ENCODE data around the gene ZNF287. TPM values are rescaled to one million over a fixed set of nuclear protein-coding genes. Genes with fewer than 3 reads are reported as not detected.

ZNF287 gene
- total and polyA plus RNA-seq, 9 of the 15 experiments (the other 6 are each of a cell fraction or from before 2014, with no cell fraction given) = 0.01 to 0.27 (median 0.18) TPM; not detected in 2

DNA sequence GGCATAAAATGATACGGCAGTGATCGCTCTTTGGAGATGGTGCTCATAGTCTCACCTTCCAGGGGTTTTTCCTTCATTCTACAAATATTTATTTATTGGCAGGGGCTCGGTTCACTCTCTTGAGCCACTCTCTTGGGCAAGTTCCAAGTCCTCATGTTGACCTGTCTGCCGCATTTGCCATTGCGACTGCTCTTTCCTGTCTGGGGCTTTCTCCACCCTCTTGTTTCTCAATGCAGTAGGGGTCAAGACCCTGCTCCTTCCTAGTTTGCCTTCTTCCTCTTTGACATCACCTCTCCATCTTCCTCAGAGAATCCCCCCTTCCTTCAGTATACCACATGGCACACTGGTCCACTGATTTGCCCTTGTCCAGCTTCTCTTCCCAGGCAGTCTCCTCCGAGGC, 55.1 kb downstream of the ZNF287 start:
- H3K4me3 ChIP-seq = no peak overlapping the region
- H2AFZ ChIP-seq (ENCODE audit: low read depth, low read length) = no peak overlapping the region
- 25% methylated on average over 6 of the region's 6 CpGs for WGBS (ENCODE audit: insufficient coverage, low coverage, missing lambda C conversion rate)
- H3K9me3 ChIP-seq (replicated peaks; ENCODE audit: control insufficient read depth, insufficient read depth, low read depth, low read length) = no peaks in the 10 kb centered on the region
- in situ Hi-C loops (cut with MboI) = no loop called here
- H4K20me1 ChIP-seq (replicated peaks; ENCODE audit: control insufficient read depth, insufficient read depth, low read length) = no peaks in the 10 kb centered on the region
- H3K79me2 ChIP-seq (ENCODE audit: control insufficient read depth, insufficient read depth, low read length) = no peaks in the 10 kb centered on the region
- H3K27me3 ChIP-seq (ENCODE audit: control insufficient read depth in 2 of 2, insufficient read depth in 2 of 2, low read length in 2 of 2) = peaks cover 3 to 33% of the 10 kb centered on the region in 2 experiments; a peak in 3 of 5 replicates
- intact Hi-C loops (cut with micrococcal nuclease) = no loop called here
- no peaks in the 10 kb centered on the region for H3K9me1 ChIP-seq (ENCODE audit: control insufficient read depth, insufficient read depth, low read length)
- POLR2A ChIA-PET = no interaction called here
- peaks cover 0 to 8% of the 10 kb centered on the region in 2 experiments; a peak in 3 of 5 replicates for H3K4me1 ChIP-seq (replicated peaks in 1 of 2; ENCODE audit: control insufficient read depth in 2 of 2, insufficient read depth in 2 of 2, low read length in 2 of 2)
- DNase-seq (ENCODE audit: extremely low read depth in 1 of 4, low spot score in 3 of 4) = no peak
- no peak overlapping the region for H3K27ac ChIP-seq (ENCODE audit: extremely low read depth, low read depth, low read length)
- no peak for ATAC-seq
- no peak overlapping the region for H3K4me2 ChIP-seq (ENCODE audit: insufficient read depth, low read length)
- BruUV-seq (replicated peaks) = no TSS peak
- no peak for FAIRE-seq
- TF ChIP-seq NCOA1 (IDR thresholded peaks at IDR 0.05; ENCODE audit: low read depth) (no peak), RUNX1 (IDR thresholded peaks at IDR 0.05; ENCODE audit: low read depth) (no peak), SPI1 (IDR thresholded peaks at IDR 0.05; ENCODE audit: borderline replicate concordance, low read depth, low read length) (no peak), THRB (CRISPR knock-in tag; conservative IDR thresholded peaks at IDR 0.05) (no peak), ZNF507 (tag; conservative IDR thresholded peaks at IDR 0.05) (no peak), FOXP1 (CRISPR knock-in tag; IDR thresholded peaks at IDR 0.05) (no peak), ZNF12 (CRISPR knock-in tag; IDR thresholded peaks at IDR 0.05) (no peak), ELF4 (CRISPR knock-in tag; IDR thresholded peaks at IDR 0.05) (no peak), SP1 (CRISPR knock-in tag; IDR thresholded peaks at IDR 0.05) (no peak), CBX2 (IDR thresholded peaks at IDR 0.05; ENCODE audit: insufficient read depth, low read length, poor library complexity, severe bottlenecking) (no peak), LCOR (CRISPR knock-in tag; IDR thresholded peaks at IDR 0.05) (no peak), ZNF431 (CRISPR knock-in tag; IDR thresholded peaks at IDR 0.05) (no peak), THAP7 (CRISPR knock-in tag; IDR thresholded peaks at IDR 0.05) (no peak)
- TF ChIP-seq, protein P1, sequence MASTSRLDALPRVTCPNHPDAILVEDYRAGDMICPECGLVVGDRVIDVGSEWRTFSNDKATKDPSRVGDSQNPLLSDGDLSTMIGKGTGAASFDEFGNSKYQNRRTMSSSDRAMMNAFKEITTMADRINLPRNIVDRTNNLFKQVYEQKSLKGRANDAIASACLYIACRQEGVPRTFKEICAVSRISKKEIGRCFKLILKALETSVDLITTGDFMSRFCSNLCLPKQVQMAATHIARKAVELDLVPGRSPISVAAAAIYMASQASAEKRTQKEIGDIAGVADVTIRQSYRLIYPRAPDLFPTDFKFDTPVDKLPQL (IDR thresholded peaks at IDR 0.05; ENCODE audit: extremely low read depth, insufficient read length) = no peak
- no peaks in the 10 kb centered on the region for H3K36me3 ChIP-seq (ENCODE audit: control insufficient read depth, insufficient read depth, low read length)
- H3K9ac ChIP-seq (ENCODE audit: insufficient read depth in 1 of 2, low read depth in 2 of 2, low read length in 2 of 2) = no peak overlapping the region
- CTCF ChIA-PET (ENCODE audit: low intra/inter-chr PET ratio) = no interaction called here

Measured in K562 (cell line).